ENCODE measurements around the gene MLX. TPM values are rescaled to one million over a fixed set of nuclear protein-coding genes. Genes with fewer than 3 reads are reported as not detected.
A peak's percentile ranks its signal among the peaks of the same experiment; 100 is the strongest.

MLX gene
- total RNA-seq, 1 experiment from 2014 or later: 45.3 TPM

GRCh38 chr17:42564815-42565522 is 1.9 kb upstream of the MLX start:
- H4K8ac ChIP-seq (replicated peaks; ENCODE audit: insufficient read length, low read depth, low read length): no peak overlapping the region
- WGBS (ENCODE audit: extremely low coverage, insufficient read length, low lambda C conversion rate): no CpG with 5 or more reads among the region's 15 CpGs
- H3K23me2 ChIP-seq (ENCODE audit: insufficient read length, low read depth, low read length, poor library complexity, severe bottlenecking): peaks cover 16% of the 10 kb centered on the region
- H2BK120ac ChIP-seq (ENCODE audit: low read depth, low read length, poor library complexity, severe bottlenecking): no peak overlapping the region
- no peak overlapping the region for H3K27ac Mint-ChIP-seq
- DNase-seq: no peak
- H2BK5ac ChIP-seq (ENCODE audit: insufficient read length, low read length): no peak overlapping the region
- H2BK12ac ChIP-seq (ENCODE audit: insufficient read length, low read depth, low read length): no peak overlapping the region
- no peak overlapping the region for H3K23ac ChIP-seq (ENCODE audit: insufficient read length, low read depth, low read length)
- peaks cover 17 to 25% of the 10 kb centered on the region in 2 experiments for H3K4me1 Mint-ChIP-seq
- no peaks in the 10 kb centered on the region for H3K27me3 ChIP-seq (ENCODE audit: insufficient read depth, low read length)
- H2BK15ac ChIP-seq (ENCODE audit: low read depth, low read length): no peak overlapping the region
- H3K9ac ChIP-seq (ENCODE audit: extremely low read depth, insufficient read length, low read length): no peak overlapping the region
- peaks cover 7% of the 10 kb centered on the region; the same call in 1 of the 2 replicates for H3K79me2 ChIP-seq (ENCODE audit: insufficient read depth, low read length)
- no peaks in the 10 kb centered on the region for H3K27me3 Mint-ChIP-seq (ENCODE audit: low read depth)
- H3K4me3 Mint-ChIP-seq: peak overlapping the region in 1 of 2 experiments; percentile 5; a peak in 2 of 5 replicates
- H2BK20ac ChIP-seq (ENCODE audit: low read depth, low read length, poor library complexity, severe bottlenecking): no peak overlapping the region
- no peak overlapping the region for H3K4ac ChIP-seq (ENCODE audit: low read depth, low read length)
- no peaks in the 10 kb centered on the region for H3K9me3 ChIP-seq (ENCODE audit: control insufficient read depth, low read depth, low read length)
- H4K91ac ChIP-seq (ENCODE audit: insufficient read length, low read depth, low read length): no peak overlapping the region
- H3K56ac ChIP-seq (ENCODE audit: insufficient read length, low read depth, low read length): no peak overlapping the region
- H3K27ac ChIP-seq (ENCODE audit: insufficient read length, low read depth, low read length): no peak overlapping the region
- H3T11ph ChIP-seq (ENCODE audit: low read length): no peak overlapping the region
- no peaks in the 10 kb centered on the region for H3K9me3 Mint-ChIP-seq
- H3K14ac ChIP-seq (ENCODE audit: insufficient read depth, low read length): no peak overlapping the region
- no peak overlapping the region for H4K5ac ChIP-seq (ENCODE audit: insufficient read length, low read depth, low read length)
- H3K79me1 ChIP-seq (ENCODE audit: insufficient read depth, low read depth, low read length, poor library complexity, severe bottlenecking): peaks cover 4% of the 10 kb centered on the region
- no peak overlapping the region for H2AFZ ChIP-seq (ENCODE audit: low read length)
- H4K20me1 ChIP-seq (ENCODE audit: control insufficient read depth, insufficient read depth, insufficient read length): no peaks in the 10 kb centered on the region
- peaks cover 15 to 48% (median 40%) of the 10 kb centered on the region in 3 experiments for H3K36me3 Mint-ChIP-seq (ENCODE audit: insufficient read depth in 1 of 3, low read depth in 3 of 3)
- H3K4me1 ChIP-seq (ENCODE audit: insufficient read depth, low read length): peaks cover 2% of the 10 kb centered on the region; the same call in 1 of the 2 replicates
- H2AK5ac ChIP-seq (ENCODE audit: insufficient read length, low read length): no peak overlapping the region
- no peak overlapping the region for H3K4me2 ChIP-seq (ENCODE audit: insufficient read depth, insufficient read length, low read length)
- no peak for TF ChIP-seq CTCF (conservative IDR thresholded peaks at IDR 0.05)
- H3K18ac ChIP-seq (ENCODE audit: insufficient read length, low read depth, low read length): no peak overlapping the region
